ENCODE data around the gene PRR9.

PRR9 gene

GRCh38 chr1:153229076-153229829 lies 11.9 kb downstream of the PRR9 start:
- DNase-seq (ENCODE audit: low read depth in 2 of 2): peak in 1 of 2 donors; percentile 8

GRCh38 chr1:153231363-153231762 lies 14.0 kb downstream of the PRR9 start:
- no peak for DNase-seq (ENCODE audit: low read depth in 2 of 2)

GRCh38 chr1:153231785-153232184 lies 14.4 kb downstream of the PRR9 start:
- DNase-seq (ENCODE audit: low read depth in 2 of 2): no peak

- no peak for DNase-seq (ENCODE audit: low read depth in 2 of 2)
Observed at GRCh38 chr1:153232553-153232952, 15.2 kb downstream of the PRR9 start.

GRCh38 chr1:153233448-153233847 lies 16.1 kb downstream of the PRR9 start:
- no peak for DNase-seq (ENCODE audit: low read depth in 2 of 2)

- DNase-seq (ENCODE audit: low read depth in 2 of 2): no peak
Observed at GRCh38 chr1:153238527-153238926, 21.1 kb downstream of the PRR9 start.

GRCh38 chr1:153242160-153242559 lies 24.8 kb downstream of the PRR9 start:
- DNase-seq (ENCODE audit: low read depth in 2 of 2): no peak

GRCh38 chr1:153245466-153245865 lies 28.1 kb downstream of the PRR9 start:
- no peak for DNase-seq (ENCODE audit: low read depth in 2 of 2)

- no peak for DNase-seq (ENCODE audit: low read depth in 2 of 2)
Observed at GRCh38 chr1:153246018-153246417, 28.6 kb downstream of the PRR9 start.

- no peak for DNase-seq (ENCODE audit: low read depth in 2 of 2)
Observed at GRCh38 chr1:153246825-153247224, 29.4 kb downstream of the PRR9 start.

GRCh38 chr1:153248176-153248879 lies 30.9 kb downstream of the PRR9 start:
- DNase-seq (ENCODE audit: low read depth in 2 of 2): no peak

- DNase-seq (ENCODE audit: low read depth in 2 of 2): no peak
Observed at GRCh38 chr1:153250166-153250565, 32.8 kb downstream of the PRR9 start.

- no peak for DNase-seq (ENCODE audit: low read depth in 2 of 2)
Observed at GRCh38 chr1:153251087-153251486, 33.7 kb downstream of the PRR9 start.

GRCh38 chr1:153251562-153251961 lies 34.2 kb downstream of the PRR9 start:
- no peak for DNase-seq (ENCODE audit: low read depth in 2 of 2)

GRCh38 chr1:153251988-153252387 lies 34.6 kb downstream of the PRR9 start:
- no peak for DNase-seq (ENCODE audit: low read depth in 2 of 2)

- no peak for DNase-seq (ENCODE audit: low read depth in 2 of 2)
Observed at GRCh38 chr1:153253076-153253475, 35.7 kb downstream of the PRR9 start.

- DNase-seq (ENCODE audit: low read depth in 2 of 2): no peak
Observed at GRCh38 chr1:153253693-153254092, 36.3 kb downstream of the PRR9 start.

GRCh38 chr1:153259387-153259786 lies 42.0 kb downstream of the PRR9 start, which contains the start of gene LORICRIN:
LORICRIN (plus strand) TSS chr1:153259687; CDS start chr1:153260950, 1,263 bp downstream.
- no peak for DNase-seq (ENCODE audit: low read depth in 2 of 2)

- DNase-seq (ENCODE audit: low read depth in 2 of 2): no peak
Observed at GRCh38 chr1:153260585-153261280, 43.3 kb downstream of the PRR9 start.

GRCh38 chr1:153261281-153262069 lies 44.1 kb downstream of the PRR9 start:
- no peak for DNase-seq (ENCODE audit: low read depth in 2 of 2)

- DNase-seq (ENCODE audit: low read depth in 2 of 2): no peak
Observed at GRCh38 chr1:153262070-153262366, 44.6 kb downstream of the PRR9 start.

Measured in activated CD4-positive, alpha-beta T cell treated with anti-CD3 and anti-CD28 coated beads for 24 hours (primary cell).